BE2C (cell line): ENCODE results near the gene LONRF2.

Experiments
- DNase-seq: peaks from one replicate; pipeline ENCODE4 v3.0.0-alpha.2; 2020
- H3K27me3 ChIP-seq: fragments of 250-450 bp; sonication (Bioruptor Pico); 2 replicates; pipeline ENCODE4 v1.5.1; 2020; ENCODE audit warnings: mild to moderate bottlenecking
- H3K36me3 ChIP-seq: fragments of 250-450 bp; sonication (Bioruptor Pico); 2 replicates; pipeline ENCODE4 v1.5.1; 2020; ENCODE audit warnings: mild to moderate bottlenecking
- H3K4me1 ChIP-seq: fragments of 250-450 bp; sonication (Bioruptor Pico); 2 replicates; pipeline ENCODE4 v1.5.1; 2020
- H3K4me3 ChIP-seq: 2 replicates; pipeline ENCODE4 v1.5.1; 2011; ENCODE audit warnings: low read depth, low read length
- H3K9me3 ChIP-seq: fragments of 250-450 bp; sonication (Bioruptor Pico); 2 replicates; pipeline ENCODE4 v1.5.1; 2020
- CTCF ChIP-seq: IDR thresholded peaks from 2 replicates; pipeline ENCODE4 v1.5.1; 2012; ENCODE audit warnings: mild to moderate bottlenecking, low read depth, low read length

Gene LONRF2

GRCh38 chr2:100228415-100228814 lies 93.9 kb downstream of the LONRF2 start:
- TF ChIP-seq CTCF: no peak
- no peak overlapping the region for H3K4me3 ChIP-seq

GRCh38 chr2:100224988-100225710 lies 97.2 kb downstream of the LONRF2 start:
- no peak for TF ChIP-seq CTCF
- Histone ChIP-seq H3K4me1 (peaks cover 2% of the 10 kb centered on the region; the same call in 1 of the 2 replicates), H3K27me3 (no peaks in the 10 kb centered on the region), H3K4me3 (no peak overlapping the region), H3K36me3 (no peaks in the 10 kb centered on the region), H3K9me3 (no peaks in the 10 kb centered on the region)
- DNase-seq: no peak

More at GRCh38 chr2:100228415-100228814, 93.9 kb downstream of the LONRF2 start:
- Histone ChIP-seq H3K27me3 (no peaks in the 10 kb centered on the region), H3K4me1 (peaks cover 2% of the 10 kb centered on the region; the same call in 1 of the 2 replicates), H3K9me3 (no peaks in the 10 kb centered on the region), H3K36me3 (no peaks in the 10 kb centered on the region)
- no peak for DNase-seq

- no peak overlapping the region for H3K4me3 ChIP-seq
- no peaks in the 10 kb centered on the region for H3K36me3 ChIP-seq
- TF ChIP-seq CTCF: no peak
- no peaks in the 10 kb centered on the region for H3K27me3 ChIP-seq
- no peaks in the 10 kb centered on the region for H3K9me3 ChIP-seq
- H3K4me1 ChIP-seq: peaks cover 2% of the 10 kb centered on the region; the same call in 1 of the 2 replicates
- DNase-seq: no peak
Measured at GRCh38 chr2:100223502-100223901, 98.8 kb downstream of the LONRF2 start.
